Measurements from ENCODE around the gene APCDD1L.

APCDD1L gene

DNA sequence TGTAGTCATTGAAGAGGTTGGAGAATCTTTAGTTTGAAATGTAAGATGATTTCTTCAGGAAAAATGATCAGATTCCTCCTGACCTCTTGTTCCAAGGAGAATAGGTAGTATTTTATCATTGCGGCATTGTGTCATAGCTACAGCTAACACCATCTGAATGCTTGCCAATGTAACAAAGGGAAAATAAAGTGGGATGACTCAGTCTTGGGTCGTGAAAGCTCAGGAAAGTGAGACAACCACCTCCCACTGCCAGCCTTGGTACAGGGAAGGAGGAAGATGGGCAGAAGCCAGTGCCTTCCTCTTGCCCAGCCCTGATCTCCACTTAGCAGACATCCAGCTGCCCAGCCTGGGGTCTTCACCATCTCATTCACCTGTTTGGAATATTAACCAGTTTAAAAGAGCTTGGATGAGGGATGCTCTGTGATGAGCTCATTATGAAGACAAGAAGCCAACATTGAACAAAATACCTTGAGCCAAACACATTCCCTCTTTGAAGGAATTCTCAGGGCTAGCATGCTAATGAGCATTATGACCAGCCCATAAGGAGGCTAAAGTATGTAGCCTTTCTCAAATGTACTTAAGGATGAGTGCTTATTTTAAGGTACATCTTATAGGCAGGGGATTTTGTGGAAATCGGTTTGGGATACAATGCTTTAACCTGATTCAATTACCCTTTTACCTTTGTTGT, 40.0 kb upstream of the APCDD1L start:
- Histone ChIP-seq H3K4me3 (ENCODE audit: low read depth, low read length) (no peak overlapping the region), H3K4me1 (peaks cover 5% of the 10 kb centered on the region; the same call in 1 of the 2 replicates), H3K9me3 (no peaks in the 10 kb centered on the region), H3K36me3 (no peaks in the 10 kb centered on the region), H3K27me3 (no peaks in the 10 kb centered on the region)
- TF ChIP-seq, protein P1, sequence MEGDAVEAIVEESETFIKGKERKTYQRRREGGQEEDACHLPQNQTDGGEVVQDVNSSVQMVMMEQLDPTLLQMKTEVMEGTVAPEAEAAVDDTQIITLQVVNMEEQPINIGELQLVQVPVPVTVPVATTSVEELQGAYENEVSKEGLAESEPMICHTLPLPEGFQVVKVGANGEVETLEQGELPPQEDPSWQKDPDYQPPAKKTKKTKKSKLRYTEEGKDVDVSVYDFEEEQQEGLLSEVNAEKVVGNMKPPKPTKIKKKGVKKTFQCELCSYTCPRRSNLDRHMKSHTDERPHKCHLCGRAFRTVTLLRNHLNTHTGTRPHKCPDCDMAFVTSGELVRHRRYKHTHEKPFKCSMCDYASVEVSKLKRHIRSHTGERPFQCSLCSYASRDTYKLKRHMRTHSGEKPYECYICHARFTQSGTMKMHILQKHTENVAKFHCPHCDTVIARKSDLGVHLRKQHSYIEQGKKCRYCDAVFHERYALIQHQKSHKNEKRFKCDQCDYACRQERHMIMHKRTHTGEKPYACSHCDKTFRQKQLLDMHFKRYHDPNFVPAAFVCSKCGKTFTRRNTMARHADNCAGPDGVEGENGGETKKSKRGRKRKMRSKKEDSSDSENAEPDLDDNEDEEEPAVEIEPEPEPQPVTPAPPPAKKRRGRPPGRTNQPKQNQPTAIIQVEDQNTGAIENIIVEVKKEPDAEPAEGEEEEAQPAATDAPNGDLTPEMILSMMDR (IDR thresholded peaks at IDR 0.05; ENCODE audit: low read depth, low read length), result no peak
- no peak for DNase-seq

DNA sequence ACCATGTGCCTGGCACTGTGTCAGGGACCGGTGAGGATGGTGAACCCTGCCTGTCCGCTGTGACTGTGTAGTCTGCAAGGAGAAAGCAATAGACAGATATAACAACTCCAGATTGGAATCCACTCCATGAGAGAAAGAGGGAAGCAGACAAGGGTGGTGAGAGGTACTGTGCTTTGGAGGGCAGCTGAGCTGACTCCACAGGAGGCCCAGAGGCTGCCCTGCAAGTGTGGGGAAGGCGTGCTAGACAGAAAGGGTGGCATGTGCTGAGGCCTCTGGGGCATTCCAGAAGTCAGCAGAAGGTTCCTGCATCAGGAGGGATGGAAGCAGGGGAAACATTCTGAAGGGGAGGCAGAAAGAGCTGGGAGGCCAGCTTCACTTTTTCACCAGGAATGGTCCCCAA, 39.3 kb upstream of the APCDD1L start:
- TF ChIP-seq, protein P1 (IDR thresholded peaks at IDR 0.05; ENCODE audit: low read depth, low read length), result no peak
- DNase-seq, result no peak
- H3K4me3 ChIP-seq (ENCODE audit: low read depth, low read length), result no peak overlapping the region
- no peaks in the 10 kb centered on the region for H3K9me3 ChIP-seq
- H3K4me1 ChIP-seq, result peaks cover 11% of the 10 kb centered on the region
- H3K36me3 ChIP-seq, result no peaks in the 10 kb centered on the region
- H3K27me3 ChIP-seq, result no peaks in the 10 kb centered on the region

DNA sequence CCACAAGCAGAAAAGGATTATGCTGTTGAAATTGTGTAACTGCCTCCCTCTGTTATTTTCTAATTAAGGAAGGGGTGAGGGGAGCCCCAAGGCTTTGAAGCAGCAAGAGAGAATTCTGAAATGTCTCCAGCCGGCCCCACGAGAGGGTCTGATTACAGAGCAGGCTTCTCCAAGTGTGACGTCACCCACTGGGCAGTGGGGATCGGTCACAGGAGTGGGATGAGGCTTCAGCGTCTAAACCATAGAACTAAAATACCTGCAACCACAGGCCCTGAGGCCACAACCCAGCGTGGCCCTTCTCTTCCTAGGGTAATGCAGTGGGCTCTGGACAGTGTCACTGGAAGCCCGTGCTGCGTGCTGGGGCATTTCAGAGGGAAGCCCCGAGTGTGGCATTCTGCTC, 38.6 kb upstream of the APCDD1L start:
- Histone ChIP-seq H3K9me3 (no peaks in the 10 kb centered on the region), H3K4me3 (ENCODE audit: low read depth, low read length) (no peak overlapping the region), H3K27me3 (no peaks in the 10 kb centered on the region), H3K4me1 (peaks cover 11% of the 10 kb centered on the region), H3K36me3 (no peaks in the 10 kb centered on the region)
- DNase-seq, result no peak
- TF ChIP-seq, protein P1 (IDR thresholded peaks at IDR 0.05; ENCODE audit: low read depth, low read length), result no peak

DNA sequence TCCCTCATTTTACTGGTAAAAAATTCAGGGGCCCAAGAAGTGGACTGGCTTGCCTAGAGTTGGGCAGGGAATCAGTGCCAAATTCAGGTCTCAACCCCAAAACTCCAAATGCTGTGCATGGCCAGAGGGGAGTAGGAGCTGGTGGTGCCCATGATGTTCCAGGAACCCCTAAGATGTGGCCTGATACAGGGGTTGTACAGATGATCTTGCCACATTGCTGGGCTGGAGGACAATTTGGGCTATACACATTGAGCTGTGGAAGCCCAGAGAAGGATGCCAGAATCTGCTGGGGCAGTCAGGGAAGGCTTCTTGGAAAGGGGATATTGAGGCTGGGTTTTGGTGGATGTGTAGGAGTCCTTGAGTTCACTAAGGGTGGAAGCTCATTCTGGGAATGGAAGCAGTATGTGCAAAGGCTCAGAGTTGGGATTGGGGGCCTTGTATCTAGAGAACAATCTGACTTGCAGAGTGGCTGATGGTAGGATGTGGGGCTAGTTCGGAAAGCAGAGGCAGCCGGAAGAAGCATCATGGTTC, 38.0 kb upstream of the APCDD1L start:
- Histone ChIP-seq H3K27me3 (no peaks in the 10 kb centered on the region), H3K4me3 (ENCODE audit: low read depth, low read length) (no peak overlapping the region), H3K36me3 (no peaks in the 10 kb centered on the region), H3K4me1 (peaks cover 14% of the 10 kb centered on the region), H3K9me3 (no peaks in the 10 kb centered on the region)
- TF ChIP-seq, protein P1 (IDR thresholded peaks at IDR 0.05; ENCODE audit: low read depth, low read length), result no peak
- no peak for DNase-seq

DNA sequence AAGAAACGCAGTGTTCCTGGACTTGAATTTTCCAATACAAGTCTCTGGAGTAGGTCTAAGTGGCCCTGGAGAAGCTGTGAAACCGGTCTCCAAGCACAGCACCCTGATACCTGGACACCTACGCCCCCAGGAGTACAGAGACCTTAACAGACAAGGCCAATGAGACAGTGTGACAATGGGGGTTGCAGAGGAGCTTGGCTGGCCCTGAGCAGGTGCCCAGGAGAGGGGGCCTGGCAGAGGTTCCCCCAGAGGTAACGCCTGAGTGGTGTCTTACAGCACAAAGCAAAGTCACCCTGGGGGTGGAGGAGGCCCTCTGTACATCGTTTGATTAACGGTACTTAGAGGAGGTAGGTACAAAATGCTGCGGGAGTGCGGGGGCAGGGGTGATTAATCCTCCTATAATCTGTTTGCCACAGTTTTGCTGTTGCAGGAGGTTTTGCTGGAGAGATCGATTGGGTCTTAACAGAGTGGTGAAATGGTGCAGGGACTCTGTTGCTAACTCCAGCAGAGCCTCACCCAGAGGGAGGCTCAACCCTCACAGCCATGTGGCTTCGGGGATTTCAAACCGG, 37.3 kb upstream of the APCDD1L start:
- peaks cover 21% of the 10 kb centered on the region for H3K4me1 ChIP-seq
- DNase-seq, result no peak
- no peaks in the 10 kb centered on the region for H3K36me3 ChIP-seq
- H3K4me3 ChIP-seq (ENCODE audit: low read depth, low read length), result no peak overlapping the region
- TF ChIP-seq, protein P1 (IDR thresholded peaks at IDR 0.05; ENCODE audit: low read depth, low read length), result no peak
- H3K27me3 ChIP-seq, result no peaks in the 10 kb centered on the region
- H3K9me3 ChIP-seq, result no peaks in the 10 kb centered on the region

DNA sequence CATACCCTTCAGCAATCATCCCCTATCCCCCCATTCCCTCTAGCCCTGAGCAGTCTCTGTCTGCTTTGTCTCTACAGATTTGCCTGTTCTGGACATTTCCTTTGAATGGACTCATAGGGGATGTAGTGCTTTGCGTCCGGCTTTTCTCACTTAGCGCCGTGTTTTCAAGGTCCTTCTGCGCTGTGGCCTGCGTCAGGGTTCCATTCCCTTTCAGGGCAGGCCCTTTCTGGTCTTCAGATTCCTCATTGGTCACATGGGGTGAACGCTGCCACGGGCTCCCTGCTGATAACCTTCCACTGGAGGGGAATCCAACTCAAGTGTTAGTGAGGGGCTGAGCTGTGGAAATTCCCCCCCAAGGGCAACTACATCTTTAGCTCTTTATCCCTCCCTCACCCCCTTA, 36.4 kb upstream of the APCDD1L start:
- peaks cover 24% of the 10 kb centered on the region for H3K4me1 ChIP-seq
- DNase-seq, result no peak
- no peaks in the 10 kb centered on the region for H3K9me3 ChIP-seq
- TF ChIP-seq, protein P1 (IDR thresholded peaks at IDR 0.05; ENCODE audit: low read depth, low read length), result no peak
- no peak overlapping the region for H3K4me3 ChIP-seq (ENCODE audit: low read depth, low read length)
- no peaks in the 10 kb centered on the region for H3K27me3 ChIP-seq
- H3K36me3 ChIP-seq, result no peaks in the 10 kb centered on the region
